B cell (primary cell): ENCODE measurements around the gene LYZL2. TPM values are rescaled to one million over a fixed set of nuclear protein-coding genes. Genes with fewer than 3 reads are reported as not detected.
"Not testable (repeated sequence)": the region's sequence is repeated elsewhere in the genome, so short reads cannot be mapped to it uniquely, and the experiment has no call there.

Experiments
- ATAC-seq: fragments of 200-7000 bp; cut with Tn5 transposase; one replicate; pipeline ENCODE4 v1.10.0; 2021; ENCODE audit warnings: low read depth, mild to moderate bottlenecking, moderate number of reproducible peaks, moderate library complexity
- CTCF ChIA-PET: fragments of 350-600 bp; sonication (Branson Sonifier 250); formaldehyde crosslinking; loops from one replicate; lab custom pipeline; 2021; ENCODE audit warnings: antibody characterized with exemption, inconsistent platforms; lab: Charles Lee
- POLR2A ChIA-PET: fragments of 350-600 bp; sonication (Branson Sonifier 250); formaldehyde crosslinking; loops from one replicate; lab custom pipeline; 2021; ENCODE audit warnings: antibody characterized with exemption; lab: Charles Lee
- DNase-seq: peaks from one replicate; pipeline ENCODE4 v3.0.0; 2013
- H2AFZ ChIP-seq: 2 replicates; pipeline ENCODE4 v1.6.1; 2012; ENCODE audit warnings: mild to moderate bottlenecking, low read depth, low read length; ENCODE audit not compliant: insufficient read depth, poor library complexity, severe bottlenecking
- H3K27ac ChIP-seq, 2 donors: 1 replicate in 1 of 2; 2 replicates in 1 of 2; pipeline ENCODE4 v1.5.1; 2012 to 2013; ENCODE audit warnings: low read length in 2 of 2, mild to moderate bottlenecking in 2 of 2, moderate library complexity in 1 of 2
- H3K27me3 ChIP-seq, 4 experiments: fragments of 200-600 bp in 1 of 4; sonication (generic) in 1 of 4; replicated peaks in 1 of 4; 1 replicate in 2 of 4; 2 replicates in 2 of 4; pipeline versions ENCODE4 v1.6.1 to v1.7.0; 2013 to 2016; ENCODE audit warnings: low read length in 3 of 4, mild to moderate bottlenecking in 2 of 4, mixed read lengths in 1 of 4, moderate library complexity in 1 of 4; ENCODE audit not compliant: insufficient read depth in 4 of 4, control insufficient read depth in 3 of 4; ENCODE audit errors: control extremely low read depth in 1 of 4
- H3K36me3 ChIP-seq, 2 experiments: replicated peaks in 1 of 2; 1 replicate in 1 of 2; 2 replicates in 1 of 2; pipeline versions ENCODE4 v1.6.1 to v1.7.1; 2013; ENCODE audit warnings: low read length in 1 of 2; ENCODE audit not compliant: insufficient read depth in 2 of 2, control insufficient read depth in 1 of 2; ENCODE audit errors: control extremely low read depth in 1 of 2, extremely low read depth in 1 of 2
- H3K4me1 ChIP-seq, 2 donors: fragments of 200-600 bp in 1 of 2; sonication (generic) in 1 of 2; 1 replicate in 1 of 2; 2 replicates in 1 of 2; pipeline versions ENCODE4 v1.5.1 to v1.6.1; 2013 to 2017; ENCODE audit warnings: low read length in 2 of 2; ENCODE audit not compliant: control insufficient read depth in 2 of 2, insufficient read depth in 2 of 2
- H3K4me2 ChIP-seq: replicated peaks from 2 replicates; pipeline ENCODE3; 2012; ENCODE audit warnings: mild to moderate bottlenecking, low read depth, low read length; ENCODE audit not compliant: poor library complexity, severe bottlenecking
- H3K4me3 ChIP-seq, 5 experiments: fragments of 200-600 bp in 1 of 5; sonication (generic) in 1 of 5; 1 replicate in 3 of 5; 2 replicates in 2 of 5; pipeline versions ENCODE4 v1.5.1 to v1.7.0; 2011 to 2016; ENCODE audit warnings: low read length in 4 of 5, mild to moderate bottlenecking in 4 of 5, low read depth in 2 of 5, control low read depth in 1 of 5, moderate library complexity in 1 of 5; ENCODE audit not compliant: insufficient read depth in 1 of 5; ENCODE audit errors: control extremely low read depth in 1 of 5, extremely low read depth in 1 of 5
- H3K79me2 ChIP-seq: fragments of 200-600 bp; sonication (generic); one replicate; pipeline ENCODE4 v1.6.0; 2016; ENCODE audit warnings: low read length; ENCODE audit not compliant: control insufficient read depth, insufficient read depth
- H3K9ac ChIP-seq: fragments of 200-600 bp; sonication (generic); 2 replicates; pipeline ENCODE4 v1.6.1; 2017; ENCODE audit warnings: mild to moderate bottlenecking, low read length, moderate library complexity
- H3K9me3 ChIP-seq, 3 donors: one replicate each; pipeline versions ENCODE4 v1.6.1 to v1.7.1; 2013; ENCODE audit warnings: low read length in 2 of 3; ENCODE audit not compliant: control insufficient read depth in 2 of 3, insufficient read depth in 1 of 3; ENCODE audit errors: control extremely low read depth in 1 of 3
- H4K20me1 ChIP-seq: 2 replicates; pipeline ENCODE4 v1.6.0; 2012; ENCODE audit warnings: mild to moderate bottlenecking, low read length; ENCODE audit not compliant: insufficient read depth, control insufficient read depth, poor library complexity, severe bottlenecking
- H3K27ac Mint-ChIP-seq: one replicate; pipeline ENCODE4 v1.8.0; 2021; ENCODE audit warnings: mixed read lengths
- H3K27me3 Mint-ChIP-seq: one replicate; pipeline ENCODE4 v1.8.0; 2021; ENCODE audit warnings: mixed read lengths
- H3K4me1 Mint-ChIP-seq: one replicate; pipeline ENCODE4 v1.8.0; 2021; ENCODE audit warnings: mixed read lengths
- H3K4me3 Mint-ChIP-seq: one replicate; pipeline ENCODE4 v1.8.0; 2021; ENCODE audit warnings: mixed read lengths
- H3K9me3 Mint-ChIP-seq: one replicate; pipeline ENCODE4 v1.8.0; 2022; ENCODE audit warnings: mixed read lengths; ENCODE audit not compliant: insufficient read depth
- EZH2 ChIP-seq: IDR thresholded peaks from 2 replicates; pipeline ENCODE4 v1.6.1; 2012; ENCODE audit warnings: borderline replicate concordance, low read depth, mild to moderate bottlenecking, moderate library complexity, low read length; ENCODE audit not compliant: insufficient read depth, poor library complexity, severe bottlenecking
- WGBS: methylation state at CpG from one replicate; pipeline ENCODE4 v1.1.5; 2013; ENCODE audit warnings: missing lambda C conversion rate; ENCODE audit not compliant: insufficient coverage; 5-methylcytosine and 5-hydroxymethylcytosine counted together
- intact Hi-C: fragments of 100-400 bp; cut with micrococcal nuclease; formaldehyde crosslinking; loops from one replicate; pipeline ENCODE4 v1.10.0; 2022
- polyA minus RNA-seq: library from RNA; depleted of rRNA, polyadenylated mRNA; stranded (reverse); fragments of >200 nt; gene quantifications from 2 replicates; pipeline ENCODE4 v1.2.3, GENCODE V29; 2012
- polyA plus RNA-seq: library from polyadenylated mRNA; depleted of rRNA; stranded (reverse); fragments of >200 nt; gene quantifications from 2 replicates; pipeline ENCODE4 v1.2.3, GENCODE V29; 2012
- total RNA-seq, 2 donors: library from RNA; stranded (reverse); fragments of 120-200 nt in 1 of 2; gene quantifications; 1 replicate in 1 of 2; 2 replicates in 1 of 2; pipeline versions ENCODE4 v1.2.3 to v1.2.4, GENCODE V29; 2013 to 2022
- TF ChIP-seq, protein P1 (sequence below): fragments of 200-600 bp; IDR thresholded peaks from one replicate; pipeline ENCODE4 v1.8.0; 2022; ENCODE audit warnings: antibody characterized with exemption, mild to moderate bottlenecking

Gene LYZL2
- not detected in 2 replicates for total RNA-seq
- not detected for total RNA-seq (2013)
- polyA plus RNA-seq: not detected in 2 replicates
- polyA minus RNA-seq: not detected in 2 replicates

DNA sequence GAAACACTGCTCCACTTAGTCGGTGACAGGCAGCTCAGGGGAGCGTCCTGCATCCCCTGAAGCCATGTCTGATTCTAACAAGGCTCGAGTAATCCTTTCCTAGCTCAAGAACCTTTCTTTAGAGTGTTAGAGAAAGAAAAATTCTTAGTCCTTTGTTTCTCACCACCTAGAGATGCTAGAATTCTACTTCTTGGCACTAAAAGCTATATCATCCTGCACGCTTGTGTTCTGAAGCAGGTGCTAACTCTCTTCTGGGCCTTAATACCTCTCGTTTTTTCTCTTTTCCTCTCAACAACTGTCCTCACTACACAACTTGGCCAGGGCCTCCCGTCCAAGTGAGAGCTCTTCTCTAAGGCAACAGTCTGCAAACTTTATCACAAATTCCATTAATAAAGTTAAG, at the start of gene LYZL2:
Gene LYZL2 (minus strand): TSS at position 101 of the 400 bp plus-strand sequence. CDS start 2,838 bp downstream, outside the sequence.
- Histone ChIP-seq H2AFZ (no peak within 1 kb of the TSS), H3K4me3 (no peak within 1 kb of the TSS), H3K9ac (no peak within 1 kb of the TSS), H3K27me3 (peaks cover 0 to 3% (median 0%) of the 10 kb centered on the region in 4 experiments), H3K27ac (no peak within 1 kb of the TSS), H3K36me3 (no peaks in the 10 kb centered on the region), H4K20me1 (no peaks in the 10 kb centered on the region), H3K4me1 (no peaks in the 10 kb centered on the region), H3K79me2 (no peaks in the 10 kb centered on the region), H3K9me3 (no peaks in the 10 kb centered on the region), H3K4me2 (no peak within 1 kb of the TSS)
- intact Hi-C loops: no loop called here
- no peak within 1 kb of the TSS for H3K27ac Mint-ChIP-seq
- H3K4me1 Mint-ChIP-seq: no peaks in the 10 kb centered on the region
- CTCF ChIA-PET: interaction anchor here (3.3 kb wide), 1 partner anchor 10 kb away, joined by 23 read pairs; no protein-coding TSS in a partner anchor
- TF ChIP-seq, protein P1, sequence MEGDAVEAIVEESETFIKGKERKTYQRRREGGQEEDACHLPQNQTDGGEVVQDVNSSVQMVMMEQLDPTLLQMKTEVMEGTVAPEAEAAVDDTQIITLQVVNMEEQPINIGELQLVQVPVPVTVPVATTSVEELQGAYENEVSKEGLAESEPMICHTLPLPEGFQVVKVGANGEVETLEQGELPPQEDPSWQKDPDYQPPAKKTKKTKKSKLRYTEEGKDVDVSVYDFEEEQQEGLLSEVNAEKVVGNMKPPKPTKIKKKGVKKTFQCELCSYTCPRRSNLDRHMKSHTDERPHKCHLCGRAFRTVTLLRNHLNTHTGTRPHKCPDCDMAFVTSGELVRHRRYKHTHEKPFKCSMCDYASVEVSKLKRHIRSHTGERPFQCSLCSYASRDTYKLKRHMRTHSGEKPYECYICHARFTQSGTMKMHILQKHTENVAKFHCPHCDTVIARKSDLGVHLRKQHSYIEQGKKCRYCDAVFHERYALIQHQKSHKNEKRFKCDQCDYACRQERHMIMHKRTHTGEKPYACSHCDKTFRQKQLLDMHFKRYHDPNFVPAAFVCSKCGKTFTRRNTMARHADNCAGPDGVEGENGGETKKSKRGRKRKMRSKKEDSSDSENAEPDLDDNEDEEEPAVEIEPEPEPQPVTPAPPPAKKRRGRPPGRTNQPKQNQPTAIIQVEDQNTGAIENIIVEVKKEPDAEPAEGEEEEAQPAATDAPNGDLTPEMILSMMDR: no peak
- TF ChIP-seq EZH2: no peak
- ATAC-seq (no peak), DNase-seq (no peak)
- POLR2A ChIA-PET: no interaction called here
- no peaks in the 10 kb centered on the region for H3K9me3 Mint-ChIP-seq
- H3K27me3 Mint-ChIP-seq: peaks cover 27% of the 10 kb centered on the region
- 93% methylated on average over 2 of the region's 6 CpGs for WGBS
- H3K4me3 Mint-ChIP-seq: no peak within 1 kb of the TSS

DNA sequence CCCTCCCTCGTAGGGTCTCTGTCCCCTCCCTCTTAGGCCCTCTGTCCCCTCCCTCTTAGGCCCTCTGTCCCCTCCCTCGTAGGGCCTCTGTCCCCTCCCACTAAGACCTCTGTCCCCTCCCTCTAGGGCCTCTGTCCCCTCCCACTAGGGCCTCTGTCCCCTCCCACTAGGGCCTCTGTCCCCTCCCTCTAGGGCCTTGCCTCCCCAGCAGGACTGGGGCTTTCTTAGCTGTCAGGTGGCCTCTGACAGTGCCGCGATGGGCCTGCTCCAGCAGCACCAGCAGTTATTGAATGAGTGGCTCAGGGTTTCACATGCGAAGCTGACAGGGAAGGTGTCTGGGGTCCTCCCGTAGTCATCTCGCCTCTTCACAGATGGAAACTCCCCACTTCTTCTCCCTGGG, 48.1 kb upstream of the LYZL2 start:
- POLR2A ChIA-PET, CTCF ChIA-PET, H3K9me3 Mint-ChIP-seq, H3K4me3 Mint-ChIP-seq, intact Hi-C loops, H3K4me1 Mint-ChIP-seq, ATAC-seq, H2AFZ ChIP-seq, H3K9ac ChIP-seq, H3K79me2 ChIP-seq, H3K36me3 ChIP-seq, H3K4me3 ChIP-seq, H3K4me1 ChIP-seq, H3K9me3 ChIP-seq, DNase-seq, H3K27ac ChIP-seq, H3K4me2 ChIP-seq, H4K20me1 ChIP-seq, H3K27ac Mint-ChIP-seq: not testable (repeated sequence)
- H3K27me3 Mint-ChIP-seq: peaks cover 41% of the 10 kb centered on the region
- WGBS: 80% methylated on average over 1 of the region's 7 CpGs
- H3K27me3 ChIP-seq: peaks cover 0 to 12% (median 6%) of the 10 kb centered on the region in 4 experiments

DNA sequence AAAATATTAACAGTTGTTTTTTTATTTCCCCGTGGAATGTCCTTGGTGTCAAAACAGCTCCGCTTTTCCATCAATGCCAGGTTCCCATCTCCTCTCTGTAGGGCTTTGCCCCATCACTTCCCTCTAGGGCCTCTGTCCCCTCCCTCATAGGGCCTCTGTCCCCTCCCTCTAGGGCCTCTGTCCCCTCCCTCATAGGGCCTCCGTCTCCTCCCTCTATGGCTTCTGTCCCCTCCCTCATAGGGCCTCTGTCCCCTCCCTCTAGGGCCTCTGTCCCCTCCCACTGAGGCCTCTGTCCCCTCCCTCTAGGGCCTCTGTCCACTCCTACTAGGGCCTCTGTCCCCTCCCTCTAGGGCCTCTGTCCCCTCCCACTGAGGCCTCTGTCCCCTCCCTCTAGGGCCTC, 47.6 kb upstream of the LYZL2 start:
- DNase-seq, H3K79me2 ChIP-seq, POLR2A ChIA-PET, H3K4me1 Mint-ChIP-seq, H3K4me3 ChIP-seq, CTCF ChIA-PET, ATAC-seq, H3K9me3 Mint-ChIP-seq, H3K4me1 ChIP-seq, H3K4me2 ChIP-seq, H3K27me3 ChIP-seq, H3K36me3 ChIP-seq, H3K9ac ChIP-seq, H3K27ac Mint-ChIP-seq, intact Hi-C loops, H2AFZ ChIP-seq, H3K4me3 Mint-ChIP-seq, H4K20me1 ChIP-seq, H3K9me3 ChIP-seq, H3K27ac ChIP-seq: not testable (repeated sequence)
- WGBS: 43% methylated on average over 1 of the region's 3 CpGs
- peaks cover 37% of the 10 kb centered on the region for H3K27me3 Mint-ChIP-seq
